Right atrium auricular region (tissue), 2 donors: ENCODE measurements around the gene PPP6R1. TPM values are rescaled to one million over a fixed set of nuclear protein-coding genes. Genes with fewer than 3 reads are reported as not detected.

ENCODE experiments used
- DNase-seq: peaks from one replicate; pipeline ENCODE4 v3.0.0-alpha.2; 2019; ENCODE audit warnings: low spot score
- H3K27ac ChIP-seq, 2 donors: fragments of 200-600 bp; sonication (generic); 1 replicate in 1 of 2; 2 replicates in 1 of 2; pipeline ENCODE4 v1.5.1; 2016 to 2019
- H3K27me3 ChIP-seq, 2 donors: fragments of 200-600 bp; sonication (generic); one replicate each; pipeline versions ENCODE4 v1.5.1 to v1.6.0; 2017 to 2019
- H3K36me3 ChIP-seq: fragments of 200-600 bp; sonication (generic); one replicate; pipeline ENCODE4 v1.5.1; 2016
- H3K4me1 ChIP-seq, 2 donors: fragments of 200-600 bp; sonication (generic); one replicate each; pipeline versions ENCODE4 v1.5.1 to v1.6.0; 2017 to 2019
- H3K4me3 ChIP-seq, 2 donors: fragments of 200-600 bp; sonication (generic); 1 replicate in 1 of 2; 2 replicates in 1 of 2; pipeline ENCODE4 v1.5.1; 2017 to 2019; ENCODE audit warnings: mild to moderate bottlenecking in 1 of 2, moderate library complexity in 1 of 2
- H3K9me3 ChIP-seq, 2 donors: fragments of 200-600 bp; sonication (generic); one replicate each; pipeline ENCODE4 v1.5.1; 2019
- total RNA-seq, 2 donors: library from RNA; depleted of rRNA; stranded (reverse); fragments of >200 nt; gene quantifications; one replicate each; pipeline ENCODE4 v1.1.0, GENCODE V29; 2016
- TF ChIP-seq, protein P1 (sequence below), 2 donors: fragments of 200-600 bp; sonication (generic); IDR thresholded peaks; one replicate each; pipeline ENCODE4 v1.5.1; 2019; ENCODE audit warnings: antibody characterized with exemption in 2 of 2

The PPP6R1 gene
- total RNA-seq, 2 donors from 2014 or later = 28.7 to 35.5 TPM

GRCh38 chr19:55272142-55272541 lies 13.3 kb upstream of the PPP6R1 start:
- H3K27me3 ChIP-seq = no peaks in the 10 kb centered on the region
- no peak overlapping the region for H3K27ac ChIP-seq
- H3K4me1 ChIP-seq = no peaks in the 10 kb centered on the region
- peaks cover 30% of the 10 kb centered on the region for H3K36me3 ChIP-seq
- TF ChIP-seq, protein P1, sequence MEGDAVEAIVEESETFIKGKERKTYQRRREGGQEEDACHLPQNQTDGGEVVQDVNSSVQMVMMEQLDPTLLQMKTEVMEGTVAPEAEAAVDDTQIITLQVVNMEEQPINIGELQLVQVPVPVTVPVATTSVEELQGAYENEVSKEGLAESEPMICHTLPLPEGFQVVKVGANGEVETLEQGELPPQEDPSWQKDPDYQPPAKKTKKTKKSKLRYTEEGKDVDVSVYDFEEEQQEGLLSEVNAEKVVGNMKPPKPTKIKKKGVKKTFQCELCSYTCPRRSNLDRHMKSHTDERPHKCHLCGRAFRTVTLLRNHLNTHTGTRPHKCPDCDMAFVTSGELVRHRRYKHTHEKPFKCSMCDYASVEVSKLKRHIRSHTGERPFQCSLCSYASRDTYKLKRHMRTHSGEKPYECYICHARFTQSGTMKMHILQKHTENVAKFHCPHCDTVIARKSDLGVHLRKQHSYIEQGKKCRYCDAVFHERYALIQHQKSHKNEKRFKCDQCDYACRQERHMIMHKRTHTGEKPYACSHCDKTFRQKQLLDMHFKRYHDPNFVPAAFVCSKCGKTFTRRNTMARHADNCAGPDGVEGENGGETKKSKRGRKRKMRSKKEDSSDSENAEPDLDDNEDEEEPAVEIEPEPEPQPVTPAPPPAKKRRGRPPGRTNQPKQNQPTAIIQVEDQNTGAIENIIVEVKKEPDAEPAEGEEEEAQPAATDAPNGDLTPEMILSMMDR (IDR thresholded peaks at IDR 0.05) = no peak
- H3K4me3 ChIP-seq = no peak overlapping the region
- DNase-seq = no peak
- no peaks in the 10 kb centered on the region for H3K9me3 ChIP-seq

DNA sequence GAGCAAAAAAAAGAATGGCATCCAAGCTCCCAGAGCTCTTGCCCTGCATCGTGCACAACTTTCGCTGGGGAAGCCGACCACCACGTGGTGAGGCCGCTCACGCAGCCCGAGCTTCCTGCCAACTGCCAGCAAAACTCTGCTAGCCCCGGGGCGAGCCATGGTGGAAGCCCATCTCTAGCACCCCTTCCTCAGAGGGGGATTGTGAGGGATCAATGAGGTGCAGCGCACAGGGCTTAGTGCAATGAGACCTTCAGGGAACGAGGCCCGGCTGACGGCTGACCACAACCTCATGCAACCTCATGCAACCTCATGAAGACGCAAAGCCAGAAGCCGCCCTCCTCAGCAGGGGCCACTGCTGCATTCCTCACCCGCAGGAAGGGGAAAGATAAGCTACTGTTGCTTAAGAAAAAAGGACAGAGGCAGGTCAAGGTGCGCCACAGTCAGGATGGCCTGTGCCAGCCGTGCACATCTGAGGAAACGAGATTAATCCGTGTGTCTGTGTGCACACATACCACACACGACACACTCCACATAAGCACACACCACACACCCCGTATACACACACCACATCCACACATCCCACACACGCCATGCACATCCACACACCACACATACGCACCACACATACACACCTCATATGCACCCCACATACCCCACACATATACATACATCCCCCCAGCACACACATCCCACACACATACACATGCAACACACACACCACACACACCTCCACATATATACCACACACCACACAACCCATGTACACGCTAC lies 11.5 kb upstream of the PPP6R1 start:
- no peaks in the 10 kb centered on the region for H3K27me3 ChIP-seq
- H3K27ac ChIP-seq = no peak overlapping the region
- H3K9me3 ChIP-seq = no peaks in the 10 kb centered on the region
- DNase-seq = no peak
- H3K4me1 ChIP-seq = no peaks in the 10 kb centered on the region
- no peak overlapping the region for H3K4me3 ChIP-seq
- TF ChIP-seq, protein P1 (IDR thresholded peaks at IDR 0.05) = no peak
- H3K36me3 ChIP-seq = peaks cover 26% of the 10 kb centered on the region

DNA sequence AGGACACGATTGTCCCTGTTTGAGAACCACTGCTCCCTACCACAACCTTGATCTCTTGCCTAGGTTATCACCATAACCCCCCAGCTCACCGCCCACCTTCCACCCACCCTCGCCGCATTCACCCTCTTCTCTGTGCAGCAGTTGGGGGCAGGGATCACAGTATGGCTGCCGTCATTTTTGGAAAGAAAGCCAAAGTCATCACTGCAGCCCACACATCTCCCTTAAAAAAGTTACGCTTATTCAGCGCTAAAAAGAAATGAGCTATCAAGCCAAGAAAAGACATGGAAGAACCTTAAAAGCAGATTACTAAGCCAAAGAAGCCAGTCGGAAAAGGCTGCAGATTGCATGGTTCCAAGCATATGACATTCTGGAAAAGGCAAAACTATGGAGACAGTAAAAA lies 10.5 kb upstream of the PPP6R1 start:
- no peaks in the 10 kb centered on the region for H3K27me3 ChIP-seq
- no peaks in the 10 kb centered on the region for H3K4me1 ChIP-seq
- TF ChIP-seq, protein P1 (IDR thresholded peaks at IDR 0.05) = no peak
- H3K27ac ChIP-seq = no peak overlapping the region
- H3K9me3 ChIP-seq = no peaks in the 10 kb centered on the region
- no peak overlapping the region for H3K4me3 ChIP-seq
- H3K36me3 ChIP-seq = peaks cover 23% of the 10 kb centered on the region
- no peak for DNase-seq

GRCh38 chr19:55266840-55267239 lies 8.0 kb upstream of the PPP6R1 start:
- Histone ChIP-seq H3K36me3 (no peaks in the 10 kb centered on the region), H3K27ac (no peak overlapping the region), H3K27me3 (no peaks in the 10 kb centered on the region), H3K4me1 (no peaks in the 10 kb centered on the region), H3K9me3 (no peaks in the 10 kb centered on the region), H3K4me3 (no peak overlapping the region)
- DNase-seq = no peak
- TF ChIP-seq, protein P1 (IDR thresholded peaks at IDR 0.05) = no peak

- Histone ChIP-seq H3K4me3 (no peak overlapping the region), H3K27ac (no peak overlapping the region), H3K4me1 (no peaks in the 10 kb centered on the region), H3K36me3 (no peaks in the 10 kb centered on the region), H3K27me3 (no peaks in the 10 kb centered on the region), H3K9me3 (no peaks in the 10 kb centered on the region)
- TF ChIP-seq, protein P1 (IDR thresholded peaks at IDR 0.05) = no peak
- no peak for DNase-seq
These were observed 7.6 kb upstream of the PPP6R1 start for GRCh38 chr19:55266404-55266803.
